MM.1S (cell line): ENCODE results near the gene PPP1R15B.

Experiments used
- EZH2 ChIP-seq: fragments of 300-600 bp; sonication (generic); optimal IDR thresholded peaks from 2 replicates; pipeline ENCODE3; 2017; ENCODE audit warnings: low read depth, mild to moderate bottlenecking, antibody characterized with exemption, low read length, mixed read lengths
- TF ChIP-seq, protein P1 (sequence below): fragments of 300-600 bp; sonication (generic); IDR thresholded peaks from 2 replicates; pipeline ENCODE4 v1.5.1; 2016; ENCODE audit warnings: antibody characterized with exemption, low read length, mixed read lengths

DNA sequence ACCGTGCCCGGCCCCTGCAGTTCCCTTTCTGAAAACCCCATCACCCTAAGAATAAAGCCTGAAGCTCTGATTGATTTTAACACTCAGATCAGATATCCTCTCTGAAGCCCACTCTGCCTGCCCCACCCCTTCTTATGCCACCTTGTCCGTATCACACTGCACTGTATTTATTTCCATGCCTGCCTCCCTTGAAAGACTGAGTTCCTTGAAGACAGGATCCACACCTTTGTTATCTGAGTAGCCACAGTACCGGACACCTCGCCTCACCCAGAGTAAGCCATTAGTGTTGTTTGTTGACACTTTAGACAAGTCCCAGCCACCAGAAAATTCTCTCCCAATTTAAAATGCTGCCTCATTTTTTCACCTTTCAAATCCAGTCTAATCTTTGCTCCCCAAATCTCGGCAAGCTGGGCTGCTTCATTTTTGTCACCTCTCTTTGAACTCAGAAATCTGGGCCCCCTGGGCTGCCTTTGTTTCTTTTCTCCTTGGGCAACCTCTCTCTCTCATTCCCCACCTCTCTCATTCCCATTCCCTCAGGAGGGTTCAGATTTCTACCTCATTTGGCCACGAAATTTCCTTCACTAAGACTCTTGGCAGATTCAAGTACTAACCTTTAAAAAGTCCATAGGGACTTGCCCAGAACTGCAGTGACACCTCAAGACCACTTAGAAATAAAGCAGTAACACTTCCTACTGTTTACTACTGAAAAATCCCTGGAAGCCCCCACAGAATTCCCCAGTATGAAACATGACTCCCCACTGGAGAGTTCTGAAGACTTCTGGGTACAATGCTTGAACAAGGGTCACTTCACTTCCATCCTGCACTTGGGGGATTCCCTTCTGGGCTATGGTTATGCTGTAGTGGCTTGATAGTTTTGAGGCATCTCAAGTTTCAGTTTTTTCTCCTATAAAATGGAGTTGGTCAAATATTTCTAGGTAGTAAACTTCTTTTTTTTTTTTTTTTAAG lies 8.7 kb upstream of the PPP1R15B start:
- TF ChIP-seq, protein P1, sequence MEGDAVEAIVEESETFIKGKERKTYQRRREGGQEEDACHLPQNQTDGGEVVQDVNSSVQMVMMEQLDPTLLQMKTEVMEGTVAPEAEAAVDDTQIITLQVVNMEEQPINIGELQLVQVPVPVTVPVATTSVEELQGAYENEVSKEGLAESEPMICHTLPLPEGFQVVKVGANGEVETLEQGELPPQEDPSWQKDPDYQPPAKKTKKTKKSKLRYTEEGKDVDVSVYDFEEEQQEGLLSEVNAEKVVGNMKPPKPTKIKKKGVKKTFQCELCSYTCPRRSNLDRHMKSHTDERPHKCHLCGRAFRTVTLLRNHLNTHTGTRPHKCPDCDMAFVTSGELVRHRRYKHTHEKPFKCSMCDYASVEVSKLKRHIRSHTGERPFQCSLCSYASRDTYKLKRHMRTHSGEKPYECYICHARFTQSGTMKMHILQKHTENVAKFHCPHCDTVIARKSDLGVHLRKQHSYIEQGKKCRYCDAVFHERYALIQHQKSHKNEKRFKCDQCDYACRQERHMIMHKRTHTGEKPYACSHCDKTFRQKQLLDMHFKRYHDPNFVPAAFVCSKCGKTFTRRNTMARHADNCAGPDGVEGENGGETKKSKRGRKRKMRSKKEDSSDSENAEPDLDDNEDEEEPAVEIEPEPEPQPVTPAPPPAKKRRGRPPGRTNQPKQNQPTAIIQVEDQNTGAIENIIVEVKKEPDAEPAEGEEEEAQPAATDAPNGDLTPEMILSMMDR = no peak
- no peak for TF ChIP-seq EZH2
